ENCODE results near the gene DUSP9.
"Not testable (repeated sequence)": the region's sequence is repeated elsewhere in the genome, so short reads cannot be mapped to it uniquely, and the experiment has no call there.

The DUSP9 gene, protein sequence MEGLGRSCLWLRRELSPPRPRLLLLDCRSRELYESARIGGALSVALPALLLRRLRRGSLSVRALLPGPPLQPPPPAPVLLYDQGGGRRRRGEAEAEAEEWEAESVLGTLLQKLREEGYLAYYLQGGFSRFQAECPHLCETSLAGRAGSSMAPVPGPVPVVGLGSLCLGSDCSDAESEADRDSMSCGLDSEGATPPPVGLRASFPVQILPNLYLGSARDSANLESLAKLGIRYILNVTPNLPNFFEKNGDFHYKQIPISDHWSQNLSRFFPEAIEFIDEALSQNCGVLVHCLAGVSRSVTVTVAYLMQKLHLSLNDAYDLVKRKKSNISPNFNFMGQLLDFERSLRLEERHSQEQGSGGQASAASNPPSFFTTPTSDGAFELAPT

DNA sequence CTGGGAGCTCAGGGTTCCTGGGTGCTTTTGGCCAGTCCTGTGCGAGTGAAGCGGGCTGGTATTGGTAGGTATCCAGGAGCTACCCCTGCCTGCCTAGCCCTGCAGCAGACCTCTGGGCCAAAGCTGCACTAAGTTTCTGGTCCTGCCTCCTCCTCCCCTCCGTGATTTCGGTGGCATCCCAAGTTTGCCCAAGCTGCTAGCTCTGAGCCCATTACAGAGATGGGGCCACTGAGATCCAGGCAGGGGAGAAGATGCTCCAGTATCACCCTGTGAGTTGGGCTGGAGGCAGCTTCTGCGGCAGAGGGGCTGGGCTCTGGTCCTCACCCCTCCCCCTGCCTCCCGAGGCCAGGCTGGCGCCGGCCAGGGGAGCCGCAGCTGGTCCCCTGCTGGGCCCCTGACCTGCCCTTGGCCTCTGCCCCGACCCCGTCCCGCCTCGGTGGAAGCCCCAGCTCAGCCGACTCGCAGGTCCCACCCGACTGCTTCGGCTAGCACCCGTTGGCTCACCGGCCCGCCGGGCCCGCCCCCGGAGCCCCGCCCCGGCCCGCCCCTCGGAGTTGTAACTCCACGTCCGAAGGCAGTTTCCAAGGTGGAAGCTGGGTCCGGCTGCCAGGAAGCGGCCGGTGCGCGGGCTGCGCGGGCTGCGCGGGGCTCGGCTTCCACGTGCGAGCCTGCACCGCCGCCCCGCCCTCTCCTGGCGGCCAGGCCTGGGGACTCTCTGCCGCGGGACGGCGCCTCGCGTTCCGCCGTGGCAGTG lies at the start of gene DUSP9:
DUSP9 (plus strand) TSS at position 584 of the 754 bp plus-strand sequence. CDS start 751 bp downstream, outside the sequence.
- DNase-seq = no peak

DNA sequence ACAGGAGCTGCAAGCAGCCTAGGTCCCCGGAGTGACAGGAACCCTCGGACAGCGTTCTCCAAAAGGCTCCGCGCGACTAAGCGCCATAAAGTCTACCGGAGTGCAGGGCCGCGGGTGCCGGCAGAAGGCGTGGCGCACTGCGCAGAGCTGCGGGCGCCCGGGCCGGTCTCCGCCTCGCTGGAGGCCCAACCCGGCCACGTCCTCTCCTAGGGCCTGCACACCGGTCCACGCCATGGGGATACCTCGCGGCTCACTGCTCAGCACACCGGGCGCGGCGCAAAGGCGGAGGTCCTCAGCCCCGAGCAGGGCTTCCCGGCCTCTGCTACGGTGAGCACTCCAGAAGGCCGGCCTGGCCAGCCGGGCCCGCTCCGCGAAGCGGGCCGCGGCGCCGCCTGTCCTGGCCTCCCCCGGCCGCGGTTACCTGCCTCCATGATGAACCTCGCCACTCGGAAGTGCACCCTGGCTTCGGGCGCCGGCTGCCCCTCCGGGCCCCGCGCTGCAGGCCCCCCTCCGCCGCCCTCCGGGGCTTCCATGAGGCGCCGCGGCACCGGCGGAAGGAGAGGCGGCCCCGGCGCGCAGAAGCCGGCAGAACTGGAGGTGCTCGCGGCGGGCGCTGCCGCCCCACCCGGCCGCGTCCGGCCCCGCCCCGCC lies 48.3 kb upstream of the DUSP9 start, which contains the start of gene CCNQ:
CCNQ (minus strand) TSS at position 599 of the 651 bp plus-strand sequence; CDS start at position 533, 66 bp downstream.
- DNase-seq = no peak

- peak; percentile 41 for DNase-seq
Observed at GRCh38 chrX:153599192-153600031, 47.6 kb upstream of the DUSP9 start.

DNA sequence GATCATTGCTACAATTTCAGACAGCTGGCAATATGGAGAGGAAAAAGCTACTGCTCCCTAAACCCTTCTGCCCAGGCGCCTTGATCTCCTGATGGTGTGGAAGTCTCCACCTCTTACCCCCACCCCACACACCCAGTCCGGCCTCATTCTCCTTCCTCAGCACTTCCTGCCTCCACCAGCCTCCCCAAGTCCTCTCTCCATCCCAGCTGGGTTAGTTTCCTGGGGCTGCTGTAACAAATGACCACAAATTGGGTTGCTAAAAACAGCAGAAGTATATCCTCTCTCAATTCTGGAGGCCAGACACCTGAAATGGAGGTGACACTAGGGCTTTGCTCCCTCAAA lies 47.0 kb upstream of the DUSP9 start:
- DNase-seq = no peak

GRCh38 chrX:153600921-153601320 lies 46.1 kb upstream of the DUSP9 start:
- DNase-seq = no peak

GRCh38 chrX:153601511-153602110 lies 45.4 kb upstream of the DUSP9 start:
- DNase-seq = no peak

DNA sequence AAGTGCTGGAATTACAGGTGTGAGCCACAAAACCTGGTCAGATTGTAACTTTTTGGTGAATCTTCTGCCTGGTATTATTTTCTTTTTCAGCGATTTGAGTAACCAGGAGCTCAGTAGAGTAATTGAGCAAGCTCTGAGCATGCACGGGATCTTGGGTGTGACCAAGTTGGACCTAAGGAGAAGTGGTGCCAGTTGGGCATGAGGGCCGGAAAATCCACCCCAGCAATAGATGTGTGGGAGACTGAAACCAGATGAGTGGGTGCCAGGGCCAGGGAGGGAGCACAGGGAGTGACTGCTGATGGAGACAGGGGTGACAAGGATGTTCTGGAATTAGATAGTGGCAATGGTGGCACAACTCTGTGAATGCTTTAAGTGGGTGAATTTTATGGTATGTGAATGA lies 44.4 kb upstream of the DUSP9 start:
- DNase-seq = no peak

DNA sequence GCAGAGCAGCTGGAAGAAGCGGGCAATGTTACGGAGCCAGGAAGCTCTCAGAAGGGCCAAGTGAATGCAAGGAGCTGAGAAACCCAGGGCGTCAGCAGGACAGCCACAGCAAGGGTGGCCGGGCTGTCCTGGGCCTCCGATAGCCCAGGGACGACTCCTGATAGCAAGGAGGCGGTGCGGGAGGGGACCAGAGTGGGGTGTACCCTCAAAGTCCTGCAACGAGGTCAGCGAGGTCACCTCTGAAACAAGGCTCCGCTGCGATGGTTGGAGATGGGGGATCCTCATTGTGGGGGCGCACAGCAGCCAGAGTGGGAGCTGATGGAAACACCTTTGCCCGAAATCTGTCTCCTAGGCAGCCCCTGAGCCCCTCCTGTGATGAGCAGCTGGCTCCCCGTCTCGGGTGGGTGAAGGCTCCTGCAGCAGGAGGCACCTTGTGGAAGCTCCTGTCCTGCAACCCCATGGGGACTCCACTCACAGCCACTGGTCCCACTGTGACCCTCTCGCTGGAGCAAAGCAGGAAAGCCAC lies 43.8 kb upstream of the DUSP9 start:
- DNase-seq = no peak

DNA sequence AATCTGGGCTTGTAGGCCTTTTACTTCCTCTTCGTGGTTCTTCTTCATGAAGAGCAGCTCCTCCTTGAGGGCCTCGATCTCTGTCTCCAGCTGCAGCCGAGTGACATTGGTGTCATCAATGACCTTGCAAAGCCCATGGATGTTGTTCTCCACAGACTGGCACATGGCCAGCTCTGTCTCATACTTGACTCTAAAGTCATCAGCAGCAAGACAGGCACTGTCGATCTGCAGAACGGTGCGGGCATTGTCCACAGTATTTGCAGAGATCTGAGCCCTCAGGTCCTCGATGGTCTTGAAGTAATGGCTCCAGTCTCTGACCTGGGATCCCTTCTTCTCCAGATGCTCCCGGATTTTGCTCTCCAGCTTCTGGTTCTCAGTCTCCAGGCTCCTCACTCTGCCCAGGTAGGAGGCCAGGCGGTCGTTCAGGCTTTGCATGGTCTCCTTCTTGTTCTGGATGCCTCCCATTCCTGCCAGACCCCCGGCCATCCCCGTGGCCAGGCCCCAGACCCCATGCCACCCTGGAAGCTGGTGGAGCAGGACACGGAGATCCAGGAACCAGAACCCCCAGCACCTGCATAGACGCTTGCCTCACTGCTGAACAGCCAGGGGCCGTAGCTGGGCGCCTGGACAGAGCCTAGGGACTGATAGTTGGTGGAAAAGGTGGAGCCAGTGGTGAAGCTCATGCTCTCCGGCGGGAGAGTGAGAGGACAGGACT lies 42.2 kb upstream of the DUSP9 start:
- not testable (repeated sequence) for DNase-seq

DNA sequence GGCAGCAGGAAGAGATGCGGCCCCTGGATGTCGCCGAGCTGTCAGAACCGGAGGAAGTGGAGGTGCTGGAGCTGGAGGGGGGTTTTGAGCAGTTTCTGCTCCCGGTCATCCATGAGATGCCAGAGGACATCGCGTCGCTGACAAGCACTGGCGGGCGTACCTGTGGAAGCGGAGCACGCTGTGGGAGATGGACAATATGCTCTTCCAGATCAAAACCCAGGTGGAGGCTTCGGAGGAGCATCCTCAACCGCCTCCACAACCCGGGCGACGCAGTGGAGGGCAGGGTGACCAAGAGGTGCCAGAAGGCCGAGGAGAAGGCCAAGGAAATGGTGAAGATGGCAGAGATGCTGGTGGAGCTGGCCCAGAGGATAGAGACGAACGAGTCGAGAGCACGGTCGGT lies 40.5 kb upstream of the DUSP9 start:
- no peak for DNase-seq

- DNase-seq = no peak
Observed at GRCh38 chrX:153608376-153608775, 38.6 kb upstream of the DUSP9 start.

- DNase-seq = no peak
Observed at GRCh38 chrX:153608806-153609205, 38.2 kb upstream of the DUSP9 start.

GRCh38 chrX:153609917-153610835 lies 36.8 kb upstream of the DUSP9 start:
- DNase-seq = peak; percentile 9

- DNase-seq = no peak
Observed at GRCh38 chrX:153610836-153611213, 36.2 kb upstream of the DUSP9 start.

GRCh38 chrX:153611298-153612095 lies 35.5 kb upstream of the DUSP9 start:
- DNase-seq = no peak

DNA sequence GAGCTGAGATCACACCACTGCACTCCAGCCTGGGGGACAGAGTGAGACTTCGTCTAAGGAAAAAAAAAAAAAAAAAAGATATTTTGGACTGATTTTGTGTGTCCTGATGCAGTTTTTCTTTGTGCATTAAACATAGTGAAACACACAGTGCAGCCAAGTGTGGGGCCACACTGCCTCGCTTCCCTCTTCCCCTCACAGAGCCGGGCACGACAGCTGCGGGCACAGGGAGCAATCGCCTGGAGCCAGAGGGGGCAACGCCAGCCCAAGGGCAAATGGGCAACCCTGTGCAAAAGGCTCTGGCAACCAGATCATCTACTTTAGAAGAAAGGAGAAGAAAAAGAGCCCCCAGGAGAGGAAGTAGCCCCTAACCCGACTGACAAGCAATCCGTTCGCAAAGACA lies 34.6 kb upstream of the DUSP9 start:
- no peak for DNase-seq

- DNase-seq = no peak
Observed at GRCh38 chrX:153614818-153615217, 32.2 kb upstream of the DUSP9 start.

DNA sequence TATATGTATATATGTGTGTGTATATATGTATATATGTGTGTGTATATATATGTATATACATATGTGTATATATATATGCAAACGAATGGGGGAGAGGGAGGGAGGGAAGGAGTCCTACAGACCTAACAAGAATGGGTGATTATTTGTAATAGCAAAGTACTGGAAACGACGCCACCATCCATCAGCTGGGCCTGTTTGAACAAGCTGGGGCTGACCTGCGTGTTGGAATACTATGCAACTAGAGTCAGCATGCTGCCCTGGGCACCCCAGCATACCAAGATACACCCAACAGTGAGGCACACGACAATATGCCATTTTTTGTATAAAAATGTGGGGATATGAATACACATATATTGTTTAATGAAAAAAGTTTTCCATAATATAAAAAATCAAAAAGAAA lies 26.4 kb upstream of the DUSP9 start:
- DNase-seq = no peak

- DNase-seq = no peak
Observed at GRCh38 chrX:153621949-153622598, 24.9 kb upstream of the DUSP9 start.
